ENCODE measurements around the gene UCP2.
A peak's percentile ranks its signal among the peaks of the same experiment; 100 is the strongest.

Gene UCP2

GRCh38 chr11:73969091-73969490 is 13.6 kb downstream of the UCP2 start:
- no peak for DNase-seq

- no peak for DNase-seq
Observed at GRCh38 chr11:73968356-73968966, 14.2 kb downstream of the UCP2 start.

- DNase-seq, result no peak
Observed at GRCh38 chr11:73965764-73966121, 16.9 kb downstream of the UCP2 start.

GRCh38 chr11:73965076-73965763 is 17.4 kb downstream of the UCP2 start:
- DNase-seq, result no peak

- no peak for DNase-seq
Observed at GRCh38 chr11:73963861-73964260, 18.8 kb downstream of the UCP2 start.

- no peak for DNase-seq
Observed at GRCh38 chr11:73962101-73962705, 20.4 kb downstream of the UCP2 start.

- DNase-seq, result no peak
Observed at GRCh38 chr11:73961321-73961720, 21.3 kb downstream of the UCP2 start.

- no peak for DNase-seq
Observed at GRCh38 chr11:73958521-73959141, 24.0 kb downstream of the UCP2 start.

GRCh38 chr11:73957654-73958361 is 24.8 kb downstream of the UCP2 start:
- no peak for DNase-seq

GRCh38 chr11:73956876-73957653 is 25.6 kb downstream of the UCP2 start:
- DNase-seq, result no peak

GRCh38 chr11:73951797-73952196 is 30.8 kb downstream of the UCP2 start:
- peak; percentile 37 for DNase-seq

- peak; percentile 12 for DNase-seq
Observed at GRCh38 chr11:73950869-73951710, 31.6 kb downstream of the UCP2 start, which contains the start of gene DNAJB13. DNAJB13 (plus strand) TSS chr11:73951026; CDS start chr11:73951070, 44 bp downstream.

- DNase-seq, result no peak
Observed at GRCh38 chr11:73949912-73950311, 32.7 kb downstream of the UCP2 start.

GRCh38 chr11:73949246-73949645 is 33.4 kb downstream of the UCP2 start:
- DNase-seq, result no peak

- DNase-seq, result no peak
Observed at GRCh38 chr11:73946798-73947458, 35.7 kb downstream of the UCP2 start.

GRCh38 chr11:73945396-73945795 is 37.2 kb downstream of the UCP2 start:
- no peak for DNase-seq

- no peak for DNase-seq
Observed at GRCh38 chr11:73944901-73945300, 37.7 kb downstream of the UCP2 start.

GRCh38 chr11:73944085-73944484 is 38.6 kb downstream of the UCP2 start:
- DNase-seq, result peak; percentile 32

GRCh38 chr11:73942010-73942409 is 40.6 kb downstream of the UCP2 start:
- no peak for DNase-seq

GRCh38 chr11:73940801-73941570 is 41.7 kb downstream of the UCP2 start:
- no peak for DNase-seq

All from NCI-H1092 treated with DMSO at 0.1 percent for 48 hours (cell line).